ENCODE data around the gene TRAF1. TPM values are rescaled to one million over a fixed set of nuclear protein-coding genes. Genes with fewer than 3 reads are reported as not detected.
A peak's percentile ranks its signal among the peaks of the same experiment; 100 is the strongest.

The TRAF1 gene
- total and polyA plus RNA-seq, 11 donors: 0.93 to 7.8 (median 1.8) TPM

DNA sequence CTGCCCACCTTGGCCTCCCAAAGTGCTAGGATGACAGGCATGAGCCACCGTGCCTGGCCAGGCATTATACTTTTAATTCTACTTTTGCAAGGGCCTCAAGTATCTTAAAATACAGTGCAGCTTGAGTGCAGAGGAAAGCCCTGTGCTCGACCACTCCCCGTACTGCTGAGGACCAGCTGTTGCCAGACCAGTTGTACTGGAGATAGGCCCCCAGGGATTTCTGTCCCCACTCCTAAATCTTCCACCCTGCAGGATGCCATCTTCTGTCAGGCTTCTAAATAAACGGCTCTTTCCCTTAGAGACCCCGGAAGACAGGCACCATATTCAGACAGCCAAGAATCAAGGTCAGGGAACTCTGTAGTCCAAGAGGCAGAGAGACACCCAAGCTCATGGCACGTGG lies 67.2 kb downstream of the TRAF1 start:
- TF ChIP-seq, protein P1, sequence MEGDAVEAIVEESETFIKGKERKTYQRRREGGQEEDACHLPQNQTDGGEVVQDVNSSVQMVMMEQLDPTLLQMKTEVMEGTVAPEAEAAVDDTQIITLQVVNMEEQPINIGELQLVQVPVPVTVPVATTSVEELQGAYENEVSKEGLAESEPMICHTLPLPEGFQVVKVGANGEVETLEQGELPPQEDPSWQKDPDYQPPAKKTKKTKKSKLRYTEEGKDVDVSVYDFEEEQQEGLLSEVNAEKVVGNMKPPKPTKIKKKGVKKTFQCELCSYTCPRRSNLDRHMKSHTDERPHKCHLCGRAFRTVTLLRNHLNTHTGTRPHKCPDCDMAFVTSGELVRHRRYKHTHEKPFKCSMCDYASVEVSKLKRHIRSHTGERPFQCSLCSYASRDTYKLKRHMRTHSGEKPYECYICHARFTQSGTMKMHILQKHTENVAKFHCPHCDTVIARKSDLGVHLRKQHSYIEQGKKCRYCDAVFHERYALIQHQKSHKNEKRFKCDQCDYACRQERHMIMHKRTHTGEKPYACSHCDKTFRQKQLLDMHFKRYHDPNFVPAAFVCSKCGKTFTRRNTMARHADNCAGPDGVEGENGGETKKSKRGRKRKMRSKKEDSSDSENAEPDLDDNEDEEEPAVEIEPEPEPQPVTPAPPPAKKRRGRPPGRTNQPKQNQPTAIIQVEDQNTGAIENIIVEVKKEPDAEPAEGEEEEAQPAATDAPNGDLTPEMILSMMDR (IDR thresholded peaks at IDR 0.05): no peak
- TF ChIP-seq POLR2A (IDR thresholded peaks at IDR 0.05): no peak
- H3K4me1 ChIP-seq: peaks cover 0 to 10% (median 0%) of the 10 kb centered on the region in 12 donors
- ATAC-seq (no peak), DNase-seq (no peak)
- WGBS, 4 donors: 75 to 83% (median 81%) methylated on average over 6 of the region's 6 CpGs
- peaks cover 0 to 89% (median 49%) of the 10 kb centered on the region in 9 donors for H3K36me3 ChIP-seq
- intact Hi-C loops (cut with DNase I): no loop called here
- H3K9me3 ChIP-seq: no peaks in the 10 kb centered on the region
- no peak overlapping the region for H3K27ac ChIP-seq
- H3K4me3 ChIP-seq: no peak overlapping the region
- H3K27me3 ChIP-seq: no peaks in the 10 kb centered on the region

DNA sequence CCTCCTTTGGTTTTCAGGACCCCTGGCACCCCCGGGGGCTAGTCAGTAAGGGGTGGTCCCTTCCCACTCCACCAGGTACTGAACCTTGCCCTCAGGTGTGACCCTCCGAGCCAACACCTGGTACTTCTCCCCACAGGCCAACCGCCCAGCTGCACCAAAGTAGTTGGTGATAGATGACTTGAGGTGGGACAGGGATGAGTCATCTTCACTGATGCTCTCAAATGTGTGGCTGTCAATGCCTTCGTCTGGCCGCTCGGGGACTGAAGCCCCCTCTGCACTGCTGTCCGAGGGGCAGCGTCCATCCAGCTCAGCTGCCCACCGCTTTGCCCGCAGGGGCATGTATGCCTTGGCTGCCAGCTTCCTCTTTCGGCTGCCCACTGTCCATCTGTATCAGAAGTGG lies 68.7 kb downstream of the TRAF1 start:
- ATAC-seq (no peak), DNase-seq (no peak)
- no peak for TF ChIP-seq POLR2A (IDR thresholded peaks at IDR 0.05)
- TF ChIP-seq, protein P1 (IDR thresholded peaks at IDR 0.05): no peak
- peaks cover 0 to 86% (median 49%) of the 10 kb centered on the region in 9 donors for H3K36me3 ChIP-seq
- no peaks in the 10 kb centered on the region for H3K9me3 ChIP-seq
- peaks cover 0 to 10% (median 0%) of the 10 kb centered on the region in 12 donors for H3K4me1 ChIP-seq
- no peaks in the 10 kb centered on the region for H3K27me3 ChIP-seq
- H3K27ac ChIP-seq: no peak overlapping the region
- intact Hi-C loops (cut with DNase I): no loop called here
- 94 to 97% (median 96%) methylated on average over 11 of the region's 11 CpGs for WGBS, 4 donors
- H3K4me3 ChIP-seq: no peak overlapping the region

DNA sequence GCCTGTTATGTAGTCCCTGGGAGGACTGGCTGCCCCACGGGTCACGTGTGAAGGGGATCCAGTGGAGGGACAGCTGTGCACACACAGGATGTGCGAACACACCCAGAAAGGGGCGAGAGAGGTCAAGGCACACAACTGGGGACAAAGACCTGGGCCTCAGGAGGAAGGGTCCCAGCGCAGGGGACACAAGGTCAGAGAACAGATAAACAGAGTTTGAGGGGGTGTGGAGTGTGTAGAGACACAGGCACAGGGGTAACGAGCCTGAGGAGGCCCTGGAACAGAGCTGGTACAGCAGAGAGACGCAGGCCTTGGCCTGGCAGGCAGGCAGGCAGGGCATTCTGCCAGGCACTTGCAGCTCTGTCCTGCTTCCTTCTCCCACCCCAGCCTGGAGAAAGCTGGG lies 69.1 kb downstream of the TRAF1 start:
- peak; percentile 38 to 74 (median 68) for ATAC-seq
- WGBS, 4 donors: 71 to 94% (median 76%) methylated on average over 7 of the region's 7 CpGs
- peak overlapping the region in 1 of 12 donors; percentile 20 for H3K27ac ChIP-seq

DNA sequence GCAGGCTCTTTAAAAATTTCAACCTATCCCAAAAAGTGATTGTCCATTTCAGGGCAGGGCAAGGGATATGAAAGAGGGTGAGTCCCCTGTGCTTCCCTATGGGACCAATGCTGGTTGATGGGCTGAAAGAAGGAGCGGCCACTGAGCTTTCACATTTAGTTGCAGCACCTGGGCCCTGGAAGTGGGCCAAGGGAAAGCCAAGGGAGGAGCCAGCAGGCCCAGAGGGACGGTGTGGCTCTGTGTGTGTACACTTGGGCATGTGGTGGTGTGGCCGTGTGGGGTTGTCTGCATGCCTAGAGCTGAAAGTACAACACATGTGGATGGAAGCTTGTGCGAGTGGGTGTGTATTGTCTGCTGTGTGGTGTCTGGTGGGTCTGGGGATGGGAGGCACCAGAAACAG lies 69.9 kb downstream of the TRAF1 start:
- no peak overlapping the region for H3K27ac ChIP-seq

More for the DNA sequence above, 69.1 kb downstream of the TRAF1 start:
- intact Hi-C loops (cut with DNase I): no loop called here
- DNase-seq: peak in 2 of 5 donors; percentile 49 to 54
- peaks cover 0 to 10% (median 0%) of the 10 kb centered on the region in 12 donors for H3K4me1 ChIP-seq
- no peak for TF ChIP-seq POLR2A (IDR thresholded peaks at IDR 0.05)
- TF ChIP-seq, protein P1 (IDR thresholded peaks at IDR 0.05): no peak
- H3K27me3 ChIP-seq: no peaks in the 10 kb centered on the region
- H3K36me3 ChIP-seq: peaks cover 0 to 86% (median 50%) of the 10 kb centered on the region in 9 donors
- H3K4me3 ChIP-seq: no peak overlapping the region
- H3K9me3 ChIP-seq: no peaks in the 10 kb centered on the region

More for the DNA sequence above, 69.9 kb downstream of the TRAF1 start:
- Histone ChIP-seq H3K9me3 (no peaks in the 10 kb centered on the region), H3K27me3 (no peaks in the 10 kb centered on the region), H3K4me3 (no peak overlapping the region), H3K36me3 (peaks cover 0 to 86% (median 53%) of the 10 kb centered on the region in 9 donors), H3K4me1 (peaks cover 0 to 10% (median 0%) of the 10 kb centered on the region in 12 donors)
- intact Hi-C loops (cut with DNase I): no loop called here
- 75 to 86% (median 79%) methylated on average over 4 of the region's 4 CpGs for WGBS, 4 donors
- TF ChIP-seq, protein P1 (IDR thresholded peaks at IDR 0.05): no peak
- no peak for TF ChIP-seq POLR2A (IDR thresholded peaks at IDR 0.05)
- ATAC-seq: peak in 2 of 4 donors; percentile 4 to 6
- DNase-seq: no peak
